H9 (cell line): ENCODE measurements around the gene GALNT2. TPM values are rescaled to one million over a fixed set of nuclear protein-coding genes. Genes with fewer than 3 reads are reported as not detected.

Experiments
- DNase-seq: peaks from one replicate; pipeline ENCODE4 v3.0.0-alpha.2; 2017
- H2AFZ ChIP-seq: one replicate; pipeline ENCODE4 v1.6.1; 2013; ENCODE audit warnings: mild to moderate bottlenecking, low read length, control low read depth, moderate library complexity
- H2AK5ac ChIP-seq: 2 replicates; pipeline ENCODE4 v1.6.1; 2013; ENCODE audit warnings: low read length, control low read depth, mixed read lengths; ENCODE audit not compliant: insufficient read length
- H2BK120ac ChIP-seq: one replicate; pipeline ENCODE4 v1.6.1; 2013; ENCODE audit warnings: low read depth, mild to moderate bottlenecking, low read length, control low read depth, inconsistent platforms; ENCODE audit not compliant: poor library complexity, severe bottlenecking
- H2BK12ac ChIP-seq: 2 replicates; pipeline ENCODE4 v1.6.1; 2013; ENCODE audit warnings: low read length, control low read depth, mixed read lengths, low read depth; ENCODE audit not compliant: insufficient read length
- H2BK15ac ChIP-seq: 2 replicates; pipeline ENCODE4 v1.6.1; 2013; ENCODE audit warnings: low read depth, low read length, control low read depth
- H2BK20ac ChIP-seq: one replicate; pipeline ENCODE4 v1.6.1; 2013; ENCODE audit warnings: low read depth, mild to moderate bottlenecking, low read length, control low read depth, inconsistent platforms; ENCODE audit not compliant: poor library complexity, severe bottlenecking
- H2BK5ac ChIP-seq: 2 replicates; pipeline ENCODE4 v1.6.1; 2013; ENCODE audit warnings: low read length, control low read depth, mixed read lengths; ENCODE audit not compliant: insufficient read length
- H3K14ac ChIP-seq: 2 replicates; pipeline ENCODE4 v1.6.1; 2013; ENCODE audit warnings: low read length, control low read depth; ENCODE audit not compliant: insufficient read depth
- H3K18ac ChIP-seq: 2 replicates; pipeline ENCODE4 v1.6.1; 2013; ENCODE audit warnings: low read depth, mild to moderate bottlenecking, mixed read lengths, low read length, control low read depth; ENCODE audit not compliant: insufficient read length
- H3K23ac ChIP-seq: 2 replicates; pipeline ENCODE4 v1.6.1; 2013; ENCODE audit warnings: low read length, control low read depth, mixed read lengths, low read depth; ENCODE audit not compliant: insufficient read length
- H3K23me2 ChIP-seq: 2 replicates; pipeline ENCODE4 v1.6.1; 2013; ENCODE audit warnings: low read depth, mild to moderate bottlenecking, mixed read lengths, low read length, control low read depth; ENCODE audit not compliant: insufficient read length, poor library complexity, severe bottlenecking
- H3K27ac ChIP-seq: 2 replicates; pipeline ENCODE4 v1.5.1; 2013; ENCODE audit warnings: low read length, control low read depth, mixed read lengths, low read depth; ENCODE audit not compliant: insufficient read length
- H3K27me3 ChIP-seq: 2 replicates; pipeline ENCODE4 v1.6.1; 2013; ENCODE audit warnings: low read length, control low read depth, inconsistent platforms; ENCODE audit not compliant: insufficient read depth
- H3K4ac ChIP-seq: 2 replicates; pipeline ENCODE4 v1.6.1; 2013; ENCODE audit warnings: low read depth, mild to moderate bottlenecking, control low read depth, inconsistent platforms, low read length, moderate library complexity
- H3K4me1 ChIP-seq: 2 replicates; pipeline ENCODE4 v1.6.1; 2013; ENCODE audit warnings: low read length, control low read depth, inconsistent platforms; ENCODE audit not compliant: insufficient read depth
- H3K4me2 ChIP-seq: 2 replicates; pipeline ENCODE4 v1.6.1; 2013; ENCODE audit warnings: low read length, control low read depth, mixed read lengths; ENCODE audit not compliant: insufficient read length, insufficient read depth
- H3K56ac ChIP-seq: 2 replicates; pipeline ENCODE4 v1.6.1; 2013; ENCODE audit warnings: low read depth, mild to moderate bottlenecking, mixed read lengths, low read length, control low read depth; ENCODE audit not compliant: insufficient read length
- H3K79me1 ChIP-seq: 2 replicates; pipeline ENCODE4 v1.6.1; 2013; ENCODE audit warnings: low read depth, mild to moderate bottlenecking, moderate library complexity, low read length, control low read depth, inconsistent platforms; ENCODE audit not compliant: insufficient read depth, poor library complexity, severe bottlenecking
- H3K79me2 ChIP-seq: 2 replicates; pipeline ENCODE4 v1.6.1; 2013; ENCODE audit warnings: low read length, control low read depth, inconsistent platforms; ENCODE audit not compliant: insufficient read depth
- H3K9ac ChIP-seq: 2 replicates; pipeline ENCODE4 v1.6.1; 2013; ENCODE audit warnings: low read length, control low read depth, mixed read lengths; ENCODE audit not compliant: insufficient read length; ENCODE audit errors: extremely low read depth
- H3K9me3 ChIP-seq: one replicate; pipeline ENCODE4 v1.6.1; 2013; ENCODE audit warnings: low read depth, low read length, inconsistent platforms; ENCODE audit not compliant: control insufficient read depth
- H3T11ph ChIP-seq: one replicate; pipeline ENCODE4 v1.6.1; 2013; ENCODE audit warnings: mild to moderate bottlenecking, low read length, control low read depth, inconsistent platforms
- H4K20me1 ChIP-seq: one replicate; pipeline ENCODE4 v1.6.1; 2013; ENCODE audit not compliant: control insufficient read depth, insufficient read length, insufficient read depth
- H4K5ac ChIP-seq: 2 replicates; pipeline ENCODE4 v1.6.1; 2013; ENCODE audit warnings: low read depth, mild to moderate bottlenecking, mixed read lengths, low read length, control low read depth; ENCODE audit not compliant: insufficient read length
- H4K8ac ChIP-seq: replicated peaks from 2 replicates; pipeline ENCODE4 v1.6.1; 2013; ENCODE audit warnings: low read length, control low read depth, mixed read lengths, low read depth; ENCODE audit not compliant: insufficient read length
- H4K91ac ChIP-seq: 2 replicates; pipeline ENCODE4 v1.6.1; 2013; ENCODE audit warnings: low read depth, mild to moderate bottlenecking, moderate library complexity, mixed read lengths, low read length, control low read depth; ENCODE audit not compliant: insufficient read length
- H3K27ac Mint-ChIP-seq, 3 experiments: 2 replicates in 2 of 3; 3 replicates in 1 of 3; pipeline ENCODE4 v1.8.0; 2020 to 2021; ENCODE audit warnings: mixed read lengths in 3 of 3, mild to moderate bottlenecking in 1 of 3, moderate library complexity in 1 of 3
- H3K27me3 Mint-ChIP-seq: 2 replicates; pipeline ENCODE4 v1.8.0; 2021; ENCODE audit warnings: low read depth, mild to moderate bottlenecking, moderate library complexity, mixed read lengths
- H3K36me3 Mint-ChIP-seq, 3 experiments: 2 replicates in 2 of 3; 3 replicates in 1 of 3; pipeline ENCODE4 v1.8.0; 2020 to 2021; ENCODE audit warnings: low read depth in 3 of 3, mixed read lengths in 3 of 3; ENCODE audit not compliant: insufficient read depth in 1 of 3
- H3K4me1 Mint-ChIP-seq, 2 experiments: 2 replicates each; pipeline ENCODE4 v1.8.0; 2020; ENCODE audit warnings: mixed read lengths in 2 of 2
- H3K4me3 Mint-ChIP-seq, 2 experiments: 2 replicates in 1 of 2; 3 replicates in 1 of 2; pipeline ENCODE4 v1.8.0; 2020 to 2021; ENCODE audit warnings: mild to moderate bottlenecking in 2 of 2, mixed read lengths in 2 of 2, moderate library complexity in 1 of 2
- H3K9me3 Mint-ChIP-seq, 2 experiments: 2 replicates in 1 of 2; 3 replicates in 1 of 2; pipeline ENCODE4 v1.8.0; 2020; ENCODE audit warnings: mild to moderate bottlenecking in 2 of 2, mixed read lengths in 2 of 2, moderate library complexity in 1 of 2
- WGBS: extraction: QIAGEN DNeasy Blood & Tissue Kit; methylation state at CpG from one replicate; pipeline ENCODE4 v1.1.7; 2013; ENCODE audit warnings: missing lambda C conversion rate, low lambda C conversion rate, mixed read lengths; ENCODE audit not compliant: insufficient read length; ENCODE audit errors: extremely low coverage; 5-methylcytosine and 5-hydroxymethylcytosine counted together
- total RNA-seq: library from RNA; stranded (reverse); gene quantifications from 2 replicates; pipeline ENCODE4 v1.2.1, GENCODE V29; 2021
- TF ChIP-seq, protein P1 (sequence below): fragments of 200-600 bp; sonication (generic); conservative IDR thresholded peaks from 3 replicates; pipeline ENCODE4 v1.8.0; 2021; ENCODE audit warnings: antibody characterized with exemption, mild to moderate bottlenecking

Gene GALNT2
- total RNA-seq, 1 experiment from 2014 or later, result 57.6 TPM

DNA sequence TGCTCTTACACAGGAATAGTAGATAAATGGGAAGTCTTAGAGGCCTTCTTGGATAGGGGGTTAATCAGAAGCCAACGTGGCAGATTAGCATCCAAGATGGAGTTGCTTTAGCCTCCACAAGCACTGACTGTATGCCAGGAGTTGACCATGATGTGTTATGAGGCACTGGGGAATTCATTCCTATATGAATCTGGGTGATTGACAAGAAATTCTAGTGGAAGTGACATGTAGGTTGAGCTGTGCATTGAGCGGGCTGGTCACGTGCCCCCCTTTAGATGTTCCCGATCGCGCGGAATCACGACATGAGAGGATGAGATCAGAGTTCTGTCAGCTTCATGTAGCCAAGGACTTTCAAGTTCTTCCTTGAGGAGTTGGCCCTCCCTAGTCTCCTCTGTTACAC is 31.7 kb downstream of the GALNT2 start:
- no peak overlapping the region for H2BK5ac ChIP-seq
- no peak overlapping the region for H2BK15ac ChIP-seq
- no peaks in the 10 kb centered on the region for H3K9me3 ChIP-seq
- H2AFZ ChIP-seq, result no peak overlapping the region
- peaks cover 17% of the 10 kb centered on the region; the same call in 1 of the 2 replicates for H3K4me1 ChIP-seq
- H3K56ac ChIP-seq, result no peak overlapping the region
- H2BK120ac ChIP-seq, result no peak overlapping the region
- Mint-ChIP-seq H3K9me3 (no peaks in the 10 kb centered on the region), H3K36me3 (peaks cover 0 to 4% (median 2%) of the 10 kb centered on the region in 3 experiments; a peak in 4 of 7 replicates), H3K4me1 (peaks cover 43% of the 10 kb centered on the region in 2 experiments), H3K4me3 (no peak overlapping the region), H3K27ac (no peak overlapping the region; a peak in 1 of 7 replicates), H3K27me3 (no peaks in the 10 kb centered on the region; the same call in none of the 2 replicates)
- DNase-seq, result no peak
- no peak overlapping the region for H2AK5ac ChIP-seq
- H3K4ac ChIP-seq, result no peak overlapping the region
- no peak overlapping the region for H4K5ac ChIP-seq
- TF ChIP-seq, protein P1, sequence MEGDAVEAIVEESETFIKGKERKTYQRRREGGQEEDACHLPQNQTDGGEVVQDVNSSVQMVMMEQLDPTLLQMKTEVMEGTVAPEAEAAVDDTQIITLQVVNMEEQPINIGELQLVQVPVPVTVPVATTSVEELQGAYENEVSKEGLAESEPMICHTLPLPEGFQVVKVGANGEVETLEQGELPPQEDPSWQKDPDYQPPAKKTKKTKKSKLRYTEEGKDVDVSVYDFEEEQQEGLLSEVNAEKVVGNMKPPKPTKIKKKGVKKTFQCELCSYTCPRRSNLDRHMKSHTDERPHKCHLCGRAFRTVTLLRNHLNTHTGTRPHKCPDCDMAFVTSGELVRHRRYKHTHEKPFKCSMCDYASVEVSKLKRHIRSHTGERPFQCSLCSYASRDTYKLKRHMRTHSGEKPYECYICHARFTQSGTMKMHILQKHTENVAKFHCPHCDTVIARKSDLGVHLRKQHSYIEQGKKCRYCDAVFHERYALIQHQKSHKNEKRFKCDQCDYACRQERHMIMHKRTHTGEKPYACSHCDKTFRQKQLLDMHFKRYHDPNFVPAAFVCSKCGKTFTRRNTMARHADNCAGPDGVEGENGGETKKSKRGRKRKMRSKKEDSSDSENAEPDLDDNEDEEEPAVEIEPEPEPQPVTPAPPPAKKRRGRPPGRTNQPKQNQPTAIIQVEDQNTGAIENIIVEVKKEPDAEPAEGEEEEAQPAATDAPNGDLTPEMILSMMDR, result no peak
- H2BK12ac ChIP-seq, result no peak overlapping the region
- no peak overlapping the region for H4K91ac ChIP-seq
- no CpG with 5 or more reads among the region's 8 CpGs for WGBS
- H3K18ac ChIP-seq, result no peak overlapping the region
- no peaks in the 10 kb centered on the region for H3K23me2 ChIP-seq
- no peaks in the 10 kb centered on the region for H3K27me3 ChIP-seq
- no peak overlapping the region for H3K14ac ChIP-seq
- no peak overlapping the region for H3K23ac ChIP-seq
- no peak overlapping the region for H2BK20ac ChIP-seq
- H4K20me1 ChIP-seq, result no peaks in the 10 kb centered on the region
- no peak overlapping the region for H4K8ac ChIP-seq
- H3K4me2 ChIP-seq, result no peak overlapping the region
- peaks cover 3% of the 10 kb centered on the region; the same call in 1 of the 2 replicates for H3K79me2 ChIP-seq
- H3K27ac ChIP-seq, result no peak overlapping the region
- no peak overlapping the region for H3K9ac ChIP-seq
- H3K79me1 ChIP-seq, result no peaks in the 10 kb centered on the region
- H3T11ph ChIP-seq, result no peak overlapping the region
